ENCODE measurements around the gene PDK1. TPM values are rescaled to one million over a fixed set of nuclear protein-coding genes. Genes with fewer than 3 reads are reported as not detected.
"Not testable (repeated sequence)": the region's sequence is repeated elsewhere in the genome, so short reads cannot be mapped to it uniquely, and the experiment has no call there.

The PDK1 gene
- total and polyA plus RNA-seq, 11 donors, result 6.7 to 69.0 (median 49.5) TPM

GRCh38 chr2:172535119-172535518 is 20.8 kb upstream of the PDK1 start:
- TF ChIP-seq, protein P1, sequence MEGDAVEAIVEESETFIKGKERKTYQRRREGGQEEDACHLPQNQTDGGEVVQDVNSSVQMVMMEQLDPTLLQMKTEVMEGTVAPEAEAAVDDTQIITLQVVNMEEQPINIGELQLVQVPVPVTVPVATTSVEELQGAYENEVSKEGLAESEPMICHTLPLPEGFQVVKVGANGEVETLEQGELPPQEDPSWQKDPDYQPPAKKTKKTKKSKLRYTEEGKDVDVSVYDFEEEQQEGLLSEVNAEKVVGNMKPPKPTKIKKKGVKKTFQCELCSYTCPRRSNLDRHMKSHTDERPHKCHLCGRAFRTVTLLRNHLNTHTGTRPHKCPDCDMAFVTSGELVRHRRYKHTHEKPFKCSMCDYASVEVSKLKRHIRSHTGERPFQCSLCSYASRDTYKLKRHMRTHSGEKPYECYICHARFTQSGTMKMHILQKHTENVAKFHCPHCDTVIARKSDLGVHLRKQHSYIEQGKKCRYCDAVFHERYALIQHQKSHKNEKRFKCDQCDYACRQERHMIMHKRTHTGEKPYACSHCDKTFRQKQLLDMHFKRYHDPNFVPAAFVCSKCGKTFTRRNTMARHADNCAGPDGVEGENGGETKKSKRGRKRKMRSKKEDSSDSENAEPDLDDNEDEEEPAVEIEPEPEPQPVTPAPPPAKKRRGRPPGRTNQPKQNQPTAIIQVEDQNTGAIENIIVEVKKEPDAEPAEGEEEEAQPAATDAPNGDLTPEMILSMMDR (IDR thresholded peaks at IDR 0.05), result no peak
- no peak for TF ChIP-seq POLR2A (IDR thresholded peaks at IDR 0.05)
- intact Hi-C loops (cut with DNase I), result no loop called here

DNA sequence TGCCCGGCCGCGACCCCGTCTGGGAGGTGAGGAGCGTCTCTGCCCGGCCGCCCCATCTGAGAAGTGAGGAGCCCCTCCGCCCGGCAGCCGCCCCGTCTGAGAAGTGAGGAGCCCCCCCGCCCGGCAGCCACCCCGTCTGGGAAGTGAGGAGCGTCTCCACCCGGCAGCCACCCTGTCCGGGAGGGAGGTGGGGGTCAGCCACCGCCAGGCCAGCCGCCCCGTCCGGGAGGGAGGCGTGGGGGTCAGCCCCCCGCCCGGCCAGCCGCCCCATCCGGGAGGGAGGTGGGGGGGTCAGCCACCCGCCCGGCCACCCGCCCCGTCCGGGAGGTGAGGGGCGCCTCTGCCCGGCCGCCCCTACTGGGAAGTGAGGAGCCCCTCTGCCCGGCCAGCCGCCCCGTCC is 18.0 kb upstream of the PDK1 start:
- DNase-seq; intact Hi-C loops (cut with DNase I); H3K4me1 ChIP-seq; H3K36me3 ChIP-seq; H3K4me3 ChIP-seq; ATAC-seq; H3K27ac ChIP-seq; H3K27me3 ChIP-seq: not testable (repeated sequence)
- peaks cover 0 to 15% (median 0%) of the 10 kb centered on the region in 12 donors for H3K9me3 ChIP-seq
- 89 to 94% (median 93%) methylated on average over 7 to 32 of the region's 37 CpGs for WGBS, 4 donors

More at GRCh38 chr2:172535119-172535518, 20.8 kb upstream of the PDK1 start:
- peaks cover 0 to 15% (median 0%) of the 10 kb centered on the region in 12 donors for H3K9me3 ChIP-seq
- H3K4me1 ChIP-seq, result no peaks in the 10 kb centered on the region
- H3K4me3 ChIP-seq, result no peak overlapping the region
- ATAC-seq (no peak), DNase-seq (no peak)
- no peaks in the 10 kb centered on the region for H3K27me3 ChIP-seq
- H3K36me3 ChIP-seq, result no peaks in the 10 kb centered on the region
- WGBS, 4 donors, result 91 to 96% (median 94%) methylated on average over 3 of the region's 3 CpGs
- no peak overlapping the region for H3K27ac ChIP-seq

DNA sequence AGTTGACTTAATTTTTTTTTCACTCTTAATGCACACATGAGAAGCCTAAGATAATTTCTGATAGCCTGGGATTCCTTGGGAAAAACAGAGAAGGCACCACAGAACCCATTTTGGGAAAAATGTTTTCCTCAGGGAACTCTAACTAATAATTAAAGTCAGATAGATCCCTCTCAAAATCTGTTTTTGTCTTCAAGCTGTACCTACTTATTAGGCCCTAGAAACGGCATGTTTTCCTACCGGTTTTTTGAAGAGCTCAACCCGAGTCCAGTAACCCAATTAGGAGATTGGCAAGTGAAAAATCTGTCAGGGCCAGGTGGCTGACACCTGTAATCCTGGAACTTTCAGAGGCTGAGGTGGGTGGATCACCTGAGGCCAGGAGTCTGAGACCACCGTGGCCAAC is 16.1 kb upstream of the PDK1 start:
- DNase-seq (no peak), ATAC-seq (no peak)
- no peak for TF ChIP-seq POLR2A (IDR thresholded peaks at IDR 0.05)
- TF ChIP-seq, protein P1 (IDR thresholded peaks at IDR 0.05), result no peak
- H3K36me3 ChIP-seq, result no peaks in the 10 kb centered on the region
- H3K9me3 ChIP-seq, result peaks cover 0 to 9% (median 0%) of the 10 kb centered on the region in 12 donors
- no peak overlapping the region for H3K4me3 ChIP-seq
- no peaks in the 10 kb centered on the region for H3K27me3 ChIP-seq
- intact Hi-C loops (cut with DNase I), result no loop called here
- H3K4me1 ChIP-seq, result no peaks in the 10 kb centered on the region
- H3K27ac ChIP-seq, result no peak overlapping the region
- 75 to 94% (median 84%) methylated on average over 4 of the region's 4 CpGs for WGBS, 4 donors

- intact Hi-C loops (cut with DNase I), result no loop called here
- DNase-seq (no peak), ATAC-seq (no peak)
Observed at GRCh38 chr2:172540421-172540820, 15.5 kb upstream of the PDK1 start.

More at GRCh38 chr2:172540421-172540820, 15.5 kb upstream of the PDK1 start:
- Histone ChIP-seq H3K4me3 (no peak overlapping the region), H3K27ac (no peak overlapping the region), H3K36me3 (no peaks in the 10 kb centered on the region), H3K4me1 (no peaks in the 10 kb centered on the region), H3K27me3 (no peaks in the 10 kb centered on the region), H3K9me3 (peaks cover 0 to 9% (median 0%) of the 10 kb centered on the region in 12 donors)
- no peak for TF ChIP-seq POLR2A (IDR thresholded peaks at IDR 0.05)
- TF ChIP-seq, protein P1 (IDR thresholded peaks at IDR 0.05), result no peak

All from heart left ventricle (tissue), 16 donors.